Activated B cell treated with CpG ODN at 0.5 μM for 24 hours (primary cell): ENCODE data around the gene LCE2D. TPM values are rescaled to one million over a fixed set of nuclear protein-coding genes. Genes with fewer than 3 reads are reported as not detected.

ENCODE experiments used
- ATAC-seq: fragments of 200-7000 bp; cut with Tn5 transposase; one replicate; pipeline ENCODE4 v1.10.0; 2021; ENCODE audit warnings: low read depth, mild to moderate bottlenecking, moderate library complexity
- CTCF ChIA-PET: fragments of 350-600 bp; sonication (Branson Sonifier 250); formaldehyde crosslinking; loops from one replicate; lab custom pipeline; 2021; ENCODE audit warnings: antibody characterized with exemption; lab: Charles Lee
- POLR2A ChIA-PET: fragments of 350-600 bp; sonication (Branson Sonifier 250); formaldehyde crosslinking; loops from one replicate; lab custom pipeline; 2021; ENCODE audit warnings: antibody characterized with exemption; lab: Charles Lee
- DNase-seq: peaks from one replicate; pipeline ENCODE4 v3.0.0; 2022
- H3K27ac Mint-ChIP-seq: one replicate; pipeline ENCODE4 v1.8.0; 2020; ENCODE audit warnings: mixed read lengths
- H3K27me3 Mint-ChIP-seq: one replicate; pipeline ENCODE4 v1.8.0; 2021; ENCODE audit warnings: mixed read lengths
- H3K36me3 Mint-ChIP-seq: one replicate; pipeline ENCODE4 v1.8.0; 2021; ENCODE audit warnings: low read depth, mixed read lengths
- H3K4me1 Mint-ChIP-seq: one replicate; pipeline ENCODE4 v1.8.0; 2021; ENCODE audit warnings: mixed read lengths
- H3K4me3 Mint-ChIP-seq: one replicate; pipeline ENCODE4 v1.8.0; 2020; ENCODE audit warnings: mild to moderate bottlenecking, mixed read lengths
- H3K9me3 Mint-ChIP-seq: one replicate; pipeline ENCODE4 v1.8.0; 2020; ENCODE audit warnings: mixed read lengths
- intact Hi-C: fragments of 100-400 bp; cut with micrococcal nuclease; formaldehyde crosslinking; loops from one replicate; pipeline ENCODE4 v1.15.1; 2024
- total RNA-seq: library from RNA; stranded (reverse); gene quantifications from 2 replicates; pipeline ENCODE4 v1.2.3, GENCODE V29; 2022
- TF ChIP-seq, protein P1 (sequence below): fragments of 200-600 bp; IDR thresholded peaks from one replicate; pipeline ENCODE4 v1.8.0; 2022; ENCODE audit warnings: antibody characterized with exemption, mild to moderate bottlenecking

The LCE2D gene
- total RNA-seq, 1 donor from 2014 or later, result not detected

DNA sequence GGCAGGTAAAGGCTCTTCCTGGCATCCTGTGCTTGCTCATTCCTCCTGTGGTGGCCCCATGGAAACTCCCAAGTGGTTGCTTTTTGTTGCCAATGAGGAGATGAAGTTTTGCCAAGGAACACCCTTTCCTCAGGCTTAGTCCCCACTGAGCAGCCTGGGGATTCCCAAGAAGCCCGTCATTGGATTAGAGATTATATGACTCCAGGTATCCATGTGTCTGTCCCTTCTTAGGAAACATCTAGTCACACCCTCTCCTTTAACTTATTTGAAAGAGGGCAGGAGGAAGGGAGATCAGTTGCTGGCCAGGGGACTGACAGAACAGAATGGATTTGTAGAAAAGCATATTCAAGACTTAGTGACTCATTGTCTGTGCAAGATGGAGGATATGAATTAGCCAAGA, 36.4 kb upstream of the LCE2D start:
- POLR2A ChIA-PET, result no interaction called here
- H3K9me3 Mint-ChIP-seq, result peaks cover 2% of the 10 kb centered on the region
- no peak overlapping the region for H3K27ac Mint-ChIP-seq
- CTCF ChIA-PET, result no interaction called here
- H3K36me3 Mint-ChIP-seq, result no peaks in the 10 kb centered on the region
- H3K4me3 Mint-ChIP-seq, result no peak overlapping the region
- no peaks in the 10 kb centered on the region for H3K4me1 Mint-ChIP-seq
- no peak for DNase-seq
- ATAC-seq, result no peak
- intact Hi-C loops, result no loop called here
- TF ChIP-seq, protein P1, sequence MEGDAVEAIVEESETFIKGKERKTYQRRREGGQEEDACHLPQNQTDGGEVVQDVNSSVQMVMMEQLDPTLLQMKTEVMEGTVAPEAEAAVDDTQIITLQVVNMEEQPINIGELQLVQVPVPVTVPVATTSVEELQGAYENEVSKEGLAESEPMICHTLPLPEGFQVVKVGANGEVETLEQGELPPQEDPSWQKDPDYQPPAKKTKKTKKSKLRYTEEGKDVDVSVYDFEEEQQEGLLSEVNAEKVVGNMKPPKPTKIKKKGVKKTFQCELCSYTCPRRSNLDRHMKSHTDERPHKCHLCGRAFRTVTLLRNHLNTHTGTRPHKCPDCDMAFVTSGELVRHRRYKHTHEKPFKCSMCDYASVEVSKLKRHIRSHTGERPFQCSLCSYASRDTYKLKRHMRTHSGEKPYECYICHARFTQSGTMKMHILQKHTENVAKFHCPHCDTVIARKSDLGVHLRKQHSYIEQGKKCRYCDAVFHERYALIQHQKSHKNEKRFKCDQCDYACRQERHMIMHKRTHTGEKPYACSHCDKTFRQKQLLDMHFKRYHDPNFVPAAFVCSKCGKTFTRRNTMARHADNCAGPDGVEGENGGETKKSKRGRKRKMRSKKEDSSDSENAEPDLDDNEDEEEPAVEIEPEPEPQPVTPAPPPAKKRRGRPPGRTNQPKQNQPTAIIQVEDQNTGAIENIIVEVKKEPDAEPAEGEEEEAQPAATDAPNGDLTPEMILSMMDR, result no peak
- peaks cover 28% of the 10 kb centered on the region for H3K27me3 Mint-ChIP-seq

- peaks cover 4% of the 10 kb centered on the region for H3K9me3 Mint-ChIP-seq
- intact Hi-C loops, result no loop called here
- no peaks in the 10 kb centered on the region for H3K36me3 Mint-ChIP-seq
- no peak for ATAC-seq
- H3K27ac Mint-ChIP-seq, result no peak overlapping the region
- no peak for DNase-seq
- no peaks in the 10 kb centered on the region for H3K4me1 Mint-ChIP-seq
- CTCF ChIA-PET, result no interaction called here
- H3K27me3 Mint-ChIP-seq, result peaks cover 15% of the 10 kb centered on the region
- TF ChIP-seq, protein P1, result no peak
- no peak overlapping the region for H3K4me3 Mint-ChIP-seq
- POLR2A ChIA-PET, result no interaction called here
Observed at GRCh38 chr1:152630596-152630995, 32.6 kb upstream of the LCE2D start.

DNA sequence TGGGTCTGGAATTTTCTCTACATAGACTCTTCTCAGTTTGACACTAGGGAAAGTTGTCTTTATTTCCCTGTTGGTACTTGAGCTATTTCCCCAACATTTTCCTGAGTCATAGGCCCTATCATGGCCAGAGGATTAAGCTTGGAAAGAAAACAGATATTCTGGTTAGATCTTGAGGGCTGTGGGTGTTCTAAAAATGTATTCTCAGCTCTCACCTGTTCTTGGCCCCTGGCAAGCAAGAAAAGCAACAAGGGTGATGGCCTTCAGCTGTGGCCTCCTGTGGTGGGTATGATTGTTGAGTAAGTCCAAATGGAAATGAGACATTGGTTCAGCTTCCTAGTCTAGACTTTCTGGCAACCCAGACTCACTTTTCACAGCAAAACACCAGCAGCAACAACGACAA, 22.8 kb upstream of the LCE2D start:
- Mint-ChIP-seq H3K27ac (no peak overlapping the region), H3K27me3 (no peaks in the 10 kb centered on the region), H3K9me3 (peaks cover 5% of the 10 kb centered on the region), H3K36me3 (no peaks in the 10 kb centered on the region), H3K4me3 (no peak overlapping the region), H3K4me1 (no peaks in the 10 kb centered on the region)
- intact Hi-C loops, result no loop called here
- ATAC-seq, result no peak
- ChIA-PET POLR2A (no interaction called here), CTCF (no interaction called here)
- no peak for DNase-seq
- TF ChIP-seq, protein P1, result no peak

DNA sequence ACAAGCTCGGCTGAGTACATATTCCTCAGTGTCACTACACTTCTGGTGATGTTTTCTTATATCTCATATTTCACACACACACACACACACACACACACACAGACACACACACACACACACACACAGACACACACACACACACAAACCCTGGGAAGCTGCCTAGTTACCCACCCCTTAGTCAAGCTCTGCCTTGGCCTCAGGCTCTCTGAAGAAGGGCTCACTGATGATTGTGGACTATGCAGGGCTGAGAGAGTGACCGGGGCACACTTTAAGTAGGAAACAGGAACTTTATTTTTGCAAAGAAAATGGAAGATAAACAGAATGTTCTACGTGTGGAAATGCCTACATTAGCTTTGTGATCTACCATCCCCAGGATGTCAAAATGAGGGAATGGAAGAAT, 19.2 kb upstream of the LCE2D start:
- CTCF ChIA-PET, result no interaction called here
- ATAC-seq, result no peak
- no peak overlapping the region for H3K27ac Mint-ChIP-seq
- no peak for DNase-seq
- peaks cover 7% of the 10 kb centered on the region for H3K27me3 Mint-ChIP-seq
- TF ChIP-seq, protein P1, result no peak
- H3K4me1 Mint-ChIP-seq, result no peaks in the 10 kb centered on the region
- intact Hi-C loops, result no loop called here
- no peaks in the 10 kb centered on the region for H3K36me3 Mint-ChIP-seq
- POLR2A ChIA-PET, result no interaction called here
- peaks cover 5% of the 10 kb centered on the region for H3K9me3 Mint-ChIP-seq
- H3K4me3 Mint-ChIP-seq, result no peak overlapping the region

- Mint-ChIP-seq H3K27me3 (peaks cover 7% of the 10 kb centered on the region), H3K36me3 (no peaks in the 10 kb centered on the region), H3K27ac (no peak overlapping the region), H3K4me3 (no peak overlapping the region), H3K9me3 (no peaks in the 10 kb centered on the region), H3K4me1 (no peaks in the 10 kb centered on the region)
- intact Hi-C loops, result no loop called here
- ATAC-seq (no peak), DNase-seq (no peak)
- ChIA-PET POLR2A (no interaction called here), CTCF (no interaction called here)
- TF ChIP-seq, protein P1, result no peak
Observed at GRCh38 chr1:152645146-152645545, 18.0 kb upstream of the LCE2D start.
